A673 (cell line): ENCODE results near the gene DAPK1. TPM values are rescaled to one million over a fixed set of nuclear protein-coding genes. Genes with fewer than 3 reads are reported as not detected.

ENCODE experiments used
- BruUV-seq: library from RNA; stranded (reverse); fragments of 400-500 nt; replicated peaks from 2 replicates; lab custom pipeline; 2021; lab: Mats Ljungman, UMichigan
- CTCF ChIA-PET: fragments of 300-600 bp; sonication (Branson Sonifier 250); formaldehyde crosslinking; loops from one replicate; lab custom pipeline; 2022; ENCODE audit warnings: antibody characterized with exemption; lab: Charles Lee
- POLR2A ChIA-PET: fragments of 300-600 bp; sonication (Branson Sonifier 250); formaldehyde crosslinking; loops from one replicate; lab custom pipeline; 2022; ENCODE audit warnings: antibody characterized with exemption; ENCODE audit not compliant: low non-redundant PET; lab: Charles Lee
- DNase-seq: peaks from one replicate; pipeline ENCODE4 v3.0.0-alpha.2; 2015; ENCODE audit warnings: low spot score
- H3K27ac ChIP-seq: fragments of 200-600 bp; sonication (generic); 2 replicates; pipeline ENCODE4 v1.5.1; 2016; ENCODE audit warnings: mixed run types, low read depth, mild to moderate bottlenecking, mixed read lengths, antibody characterized with exemption, low read length; ENCODE audit not compliant: poor library complexity, severe bottlenecking
- H3K27me3 ChIP-seq: fragments of 200-600 bp; sonication (generic); replicated peaks from 2 replicates; pipeline ENCODE4 v1.6.1; 2017; ENCODE audit warnings: mixed run types, low read depth, mild to moderate bottlenecking, mixed read lengths, antibody characterized with exemption, low read length; ENCODE audit not compliant: insufficient read depth, poor library complexity
- H3K36me3 ChIP-seq: fragments of 200-600 bp; sonication (generic); 2 replicates; pipeline ENCODE4 v1.6.1; 2016; ENCODE audit warnings: mixed run types, mild to moderate bottlenecking, mixed read lengths, antibody characterized with exemption, low read length; ENCODE audit not compliant: insufficient read depth, poor library complexity, severe bottlenecking
- H3K4me1 ChIP-seq: fragments of 200-600 bp; sonication (generic); 2 replicates; pipeline ENCODE4 v1.6.1; 2017; ENCODE audit warnings: mixed run types, mild to moderate bottlenecking, mixed read lengths, antibody characterized with exemption, low read length; ENCODE audit not compliant: insufficient read depth, poor library complexity, severe bottlenecking
- H3K4me3 ChIP-seq: fragments of 200-600 bp; sonication (generic); 2 replicates; pipeline ENCODE4 v1.5.1; 2016; ENCODE audit warnings: low read depth, mixed run types, mild to moderate bottlenecking, mixed read lengths, low read length; ENCODE audit not compliant: poor library complexity, severe bottlenecking
- H3K9me3 ChIP-seq: fragments of 200-600 bp; sonication (generic); 2 replicates; pipeline ENCODE4 v1.6.1; 2016; ENCODE audit warnings: mixed run types, low read depth, mild to moderate bottlenecking, mixed read lengths, antibody characterized with exemption, low read length; ENCODE audit not compliant: poor library complexity, severe bottlenecking
- CTCF ChIP-seq: fragments of 300-800, 200-600 bp; sonication (generic); conservative IDR thresholded peaks from 2 replicates; pipeline ENCODE4 v1.5.1; 2017; ENCODE audit warnings: low read depth, mild to moderate bottlenecking, antibody characterized with exemption, low read length, moderate library complexity, mixed read lengths
- EZH2 ChIP-seq: fragments of 200-600 bp; sonication (generic); IDR thresholded peaks from 2 replicates; pipeline ENCODE4 v1.6.1; 2017; ENCODE audit warnings: borderline replicate concordance, low read depth, mild to moderate bottlenecking, mixed read lengths, antibody characterized with exemption, low read length; ENCODE audit not compliant: poor library complexity, severe bottlenecking
- intact Hi-C: fragments of 100-400 bp; cut with micrococcal nuclease; formaldehyde crosslinking; loops from one replicate; pipeline ENCODE4 v1.10.0; 2022; ENCODE audit not compliant: unreplicated experiment
- total RNA-seq: library from RNA; stranded (reverse); gene quantifications from 2 replicates; pipeline ENCODE4 v1.2.3, GENCODE V29; 2021

DAPK1 gene
- total RNA-seq, 1 experiment from 2014 or later: 380 TPM

- peak overlapping the region; percentile 16 for H3K27ac ChIP-seq
- POLR2A ChIA-PET: no interaction called here
- no TSS peak for BruUV-seq
- H3K36me3 ChIP-seq: peaks cover 94% of the 10 kb centered on the region
- no peaks in the 10 kb centered on the region for H3K9me3 ChIP-seq
- DNase-seq: no peak
- intact Hi-C loops: no loop called here
- TF ChIP-seq EZH2 (no peak), CTCF (no peak)
- no peaks in the 10 kb centered on the region for H3K27me3 ChIP-seq
- CTCF ChIA-PET: no interaction called here
- no peaks in the 10 kb centered on the region for H3K4me1 ChIP-seq
- no peak overlapping the region for H3K4me3 ChIP-seq
Observed at GRCh38 chr9:87685871-87686519, 188.3 kb downstream of the DAPK1 start.

DNA sequence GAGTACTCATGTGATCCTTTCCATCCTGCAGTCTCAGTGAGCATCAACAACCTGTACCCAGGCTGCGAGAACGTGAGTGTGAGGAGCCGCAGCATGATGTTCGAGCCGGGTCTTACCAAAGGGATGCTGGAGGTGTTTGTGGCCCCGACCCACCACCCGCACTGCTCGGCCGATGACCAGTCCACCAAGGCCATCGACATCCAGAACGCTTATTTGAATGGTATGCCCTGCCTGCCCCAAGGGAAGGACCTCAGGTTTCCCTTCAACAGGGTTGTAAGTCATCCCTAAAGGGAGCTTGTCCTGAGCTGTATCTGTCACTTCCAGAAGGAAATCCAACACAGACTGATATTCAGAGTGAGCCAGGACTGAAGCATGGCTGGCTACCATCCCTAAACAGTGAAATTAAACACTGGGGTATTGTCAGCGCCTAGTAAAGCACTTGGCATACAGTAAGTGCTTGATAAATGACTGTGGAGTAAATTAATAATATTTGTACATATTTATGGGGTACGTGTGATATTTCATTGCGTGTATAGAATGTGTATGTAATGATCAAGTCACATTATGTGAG is 188.9 kb downstream of the DAPK1 start:
- intact Hi-C loops: no loop called here
- BruUV-seq: no TSS peak
- Histone ChIP-seq H3K36me3 (peaks cover 94% of the 10 kb centered on the region), H3K4me1 (no peaks in the 10 kb centered on the region), H3K9me3 (no peaks in the 10 kb centered on the region), H3K27me3 (no peaks in the 10 kb centered on the region), H3K4me3 (no peak overlapping the region), H3K27ac (peak overlapping the region; percentile 16)
- CTCF ChIA-PET: no interaction called here
- DNase-seq: no peak
- TF ChIP-seq EZH2 (no peak), CTCF (no peak)
- POLR2A ChIA-PET: no interaction called here

DNA sequence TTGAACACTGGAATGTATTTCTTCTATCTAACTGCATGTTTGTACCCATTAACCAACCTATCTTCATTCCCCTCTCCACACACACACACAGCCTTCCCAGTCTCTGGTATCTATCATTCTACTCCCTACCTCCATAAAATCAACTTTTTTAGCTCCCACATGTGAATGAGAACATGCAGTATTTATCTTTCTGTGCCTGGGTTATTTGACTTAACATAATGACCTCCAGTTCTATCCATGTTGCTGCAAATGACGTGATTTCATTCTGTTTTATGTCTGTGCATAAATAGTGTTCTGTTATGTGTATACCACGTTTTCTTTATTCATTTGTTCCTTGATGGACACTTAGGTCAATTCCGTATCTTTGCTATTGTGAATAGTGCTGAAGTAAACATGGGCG is 189.5 kb downstream of the DAPK1 start:
- H3K27me3 ChIP-seq: no peaks in the 10 kb centered on the region
- ChIA-PET CTCF (no interaction called here), POLR2A (no interaction called here)
- TF ChIP-seq CTCF: no peak
- TF ChIP-seq EZH2: no peak
- DNase-seq: no peak
- no peaks in the 10 kb centered on the region for H3K9me3 ChIP-seq
- peaks cover 94% of the 10 kb centered on the region for H3K36me3 ChIP-seq
- H3K27ac ChIP-seq: no peak overlapping the region
- intact Hi-C loops: no loop called here
- no peaks in the 10 kb centered on the region for H3K4me1 ChIP-seq
- H3K4me3 ChIP-seq: no peak overlapping the region
- BruUV-seq: no TSS peak
